ENCODE data around the gene PTTG1IP2.

DNA sequence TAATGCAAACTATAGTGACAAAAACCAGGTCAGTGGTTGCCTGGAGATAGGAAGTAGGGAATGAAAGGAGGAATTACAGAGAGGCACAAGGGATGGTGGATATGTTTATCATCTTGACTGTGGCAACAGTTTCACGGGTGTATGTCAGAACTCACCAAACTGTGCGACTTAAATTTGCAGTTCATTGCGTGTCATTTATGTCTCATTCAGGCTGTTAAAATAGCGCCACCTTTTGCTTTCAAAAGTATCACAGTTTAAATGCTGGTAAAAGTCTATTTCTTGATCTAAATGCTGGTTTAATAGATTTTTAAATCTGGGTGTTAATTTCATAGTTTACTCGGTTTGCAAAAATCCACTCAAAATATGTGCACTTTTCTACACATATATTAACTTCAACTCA, 51.0 kb downstream of the PTTG1IP2 start:
- TF ChIP-seq POLR2AphosphoS5 (IDR thresholded peaks at IDR 0.05; ENCODE audit: low read depth, low read length) (no peak), FOXP2 (optimal IDR thresholded peaks at IDR 0.05; ENCODE audit: borderline replicate concordance, extremely low read depth, extremely low read length, insufficient read depth) (no peak), TAF1 (IDR thresholded peaks at IDR 0.05; ENCODE audit: borderline replicate concordance, insufficient read depth, low read length) (no peak), SIN3A (IDR thresholded peaks at IDR 0.05; ENCODE audit: borderline replicate concordance, insufficient read depth, low read length) (no peak), REST (IDR thresholded peaks at IDR 0.05; ENCODE audit: insufficient read depth in 1 of 2, low read depth in 2 of 2, low read length in 2 of 2) (no peak)
